Activated effector memory CD4-positive, alpha-beta T cell treated with anti-CD3 and anti-CD28 coated beads, Interleukin-2, amount 50 U/mL, for 16 hours (primary cell): Measurements from ENCODE around the gene ANTXR1.
"Not testable (repeated sequence)": the region's sequence is repeated elsewhere in the genome, so short reads cannot be mapped to it uniquely, and the experiment has no call there.

Experiments
- DNase-seq: peaks from one replicate; pipeline ENCODE4 v3.0.0-alpha.2; 2020

ANTXR1 gene

DNA sequence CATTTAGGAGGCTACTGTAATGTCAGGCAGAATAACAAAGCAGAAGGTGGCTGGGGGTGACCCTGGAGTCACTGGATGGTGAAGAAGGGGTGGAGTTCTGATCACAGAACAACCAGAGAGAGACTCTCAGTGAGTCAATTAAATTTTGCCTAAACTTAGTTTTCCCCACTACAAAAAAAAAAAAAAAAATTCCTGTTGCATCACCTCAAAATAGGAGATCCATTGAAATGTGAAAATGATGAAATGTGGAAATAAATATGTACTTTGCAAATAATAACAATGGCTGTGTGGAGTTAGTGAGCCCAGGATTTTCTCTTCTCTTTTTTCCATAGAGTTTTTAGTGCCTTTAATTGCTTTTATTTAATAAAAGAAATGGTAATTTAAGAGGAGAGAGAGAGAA, 208.5 kb downstream of the ANTXR1 start:
- DNase-seq = no peak

GRCh38 chr2:69221960-69222751, 209.2 kb downstream of the ANTXR1 start:
- DNase-seq = no peak

GRCh38 chr2:69222953-69223658, 210.1 kb downstream of the ANTXR1 start:
- no peak for DNase-seq

DNA sequence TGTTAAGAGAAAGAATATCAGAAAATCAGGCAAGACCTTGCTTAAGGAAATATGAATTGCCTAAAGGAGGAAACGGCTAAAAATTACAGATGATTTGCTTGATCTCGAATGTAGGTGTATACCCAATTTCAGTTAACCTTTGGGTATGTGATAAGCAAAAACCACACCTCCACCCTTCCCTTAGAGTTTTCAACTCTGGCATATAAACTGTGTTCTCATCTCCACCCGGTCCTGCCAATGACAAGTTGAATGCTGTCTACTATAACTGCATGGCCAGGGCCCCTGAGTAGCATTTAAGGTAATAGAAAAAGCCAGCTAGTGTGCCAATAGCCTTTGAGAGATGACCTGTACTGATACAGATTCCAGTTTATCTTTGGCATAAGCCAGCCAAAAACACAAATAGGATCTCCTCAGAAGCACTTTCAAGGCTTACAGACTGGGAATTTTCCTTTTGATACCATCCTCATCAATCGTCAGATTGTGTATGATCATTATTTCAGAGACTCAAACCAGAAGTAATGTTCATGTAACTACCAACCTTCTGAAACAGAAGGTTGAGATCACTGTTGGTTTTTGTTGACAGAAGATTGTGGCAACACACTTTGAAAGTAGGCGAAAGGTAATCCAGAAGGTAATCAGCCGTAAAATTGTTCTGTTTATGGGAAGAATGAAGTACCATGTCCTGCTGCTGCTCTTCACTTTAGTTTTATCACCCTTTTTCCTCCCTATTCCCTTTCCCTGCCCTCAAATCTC, 211.0 kb downstream of the ANTXR1 start:
- no peak for DNase-seq

GRCh38 chr2:69224512-69224837, 211.5 kb downstream of the ANTXR1 start:
- no peak for DNase-seq

GRCh38 chr2:69225933-69226332, 213.0 kb downstream of the ANTXR1 start:
- DNase-seq = no peak

- DNase-seq = no peak
Observed at GRCh38 chr2:69226903-69227302, 213.9 kb downstream of the ANTXR1 start.

GRCh38 chr2:69227716-69228115, 214.7 kb downstream of the ANTXR1 start:
- DNase-seq = no peak

GRCh38 chr2:69230946-69231345, 218.0 kb downstream of the ANTXR1 start:
- not testable (repeated sequence) for DNase-seq

DNA sequence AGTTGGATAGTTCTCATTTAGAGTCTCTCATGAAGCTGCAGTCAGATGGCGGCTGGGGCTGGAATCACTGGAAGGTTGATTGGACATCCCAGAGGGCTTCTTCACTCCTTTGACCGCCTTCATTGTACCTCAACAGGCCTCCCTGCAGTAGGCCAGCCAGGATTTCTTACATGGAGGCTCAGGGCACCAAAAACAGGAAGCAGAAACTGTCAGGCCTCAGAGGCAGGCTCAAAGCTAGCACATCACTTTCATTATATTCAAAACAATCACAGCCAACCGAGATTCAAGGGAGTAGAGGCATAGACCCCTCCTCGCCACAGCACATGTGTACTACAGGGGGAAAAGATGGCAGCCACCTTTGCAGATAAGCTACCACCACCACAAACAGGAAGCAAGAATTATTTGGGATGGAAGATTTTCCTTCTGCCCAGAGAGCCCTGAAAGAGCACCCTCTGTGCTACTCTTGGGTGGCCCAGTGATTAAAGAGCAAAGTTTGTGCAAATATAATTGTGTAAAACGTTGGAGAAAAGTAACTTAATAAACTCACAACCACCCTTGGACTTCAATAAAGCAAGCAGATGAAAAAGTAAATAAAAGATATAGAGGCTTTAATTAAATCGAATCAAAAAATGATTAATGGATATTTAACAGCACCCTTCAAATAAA, 218.8 kb downstream of the ANTXR1 start:
- no peak for DNase-seq

GRCh38 chr2:69235835-69236234, 222.9 kb downstream of the ANTXR1 start:
- DNase-seq = not testable (repeated sequence)

DNA sequence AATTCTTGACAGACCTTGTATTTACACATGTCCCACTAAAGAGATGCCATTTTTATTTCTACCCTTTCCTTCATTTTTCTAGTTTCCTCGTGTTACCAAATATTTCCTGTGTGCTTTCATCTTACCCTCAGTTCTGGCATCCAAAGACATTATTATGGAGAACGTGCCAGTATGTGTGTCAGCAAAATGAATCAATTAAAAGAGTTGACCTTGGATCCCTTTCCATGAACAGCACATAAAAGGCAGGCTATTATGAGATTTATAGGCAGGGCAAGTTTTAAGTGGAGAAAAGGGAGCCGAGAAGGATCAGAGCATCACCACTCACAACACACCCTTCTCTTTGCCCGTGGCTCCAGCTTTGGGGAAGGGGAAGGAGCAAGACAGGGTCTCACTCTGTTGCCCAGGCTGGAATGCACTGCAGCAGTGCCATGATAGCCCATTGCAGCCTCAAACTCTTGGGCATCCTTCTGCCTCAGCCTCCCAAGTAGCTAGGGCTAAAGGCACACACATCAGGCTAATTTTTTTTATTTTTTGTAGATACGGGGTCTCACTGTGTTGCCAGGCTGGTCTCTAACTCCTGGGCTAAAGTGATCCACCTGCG, 224.2 kb downstream of the ANTXR1 start:
- DNase-seq = no peak

DNA sequence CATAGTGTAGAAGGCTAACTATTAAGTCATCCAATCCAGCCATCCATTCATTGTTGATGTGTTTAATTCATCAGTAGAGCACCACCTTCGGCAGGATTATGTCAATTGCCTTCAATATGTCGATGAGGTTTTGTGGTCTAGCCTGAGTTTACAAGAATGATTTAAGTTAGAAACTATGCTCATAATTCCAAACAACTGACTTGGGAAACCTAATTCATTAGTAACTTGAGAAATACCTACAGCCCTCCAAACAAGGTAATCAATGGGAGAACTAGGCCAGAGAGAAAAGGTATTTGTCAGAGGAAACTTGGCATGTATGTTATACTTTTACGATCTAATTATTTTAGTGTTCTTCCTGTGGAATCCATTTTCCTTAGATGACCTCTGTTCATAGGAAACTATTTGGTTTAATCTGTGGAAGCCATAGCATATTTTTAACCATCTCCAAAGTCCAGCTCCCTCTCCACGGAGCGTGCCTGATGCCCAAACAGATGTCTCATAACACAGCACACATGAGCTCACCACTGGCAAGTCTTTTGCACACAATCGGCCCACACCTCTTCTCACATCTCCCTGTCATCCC, 225.6 kb downstream of the ANTXR1 start:
- no peak for DNase-seq

GRCh38 chr2:69241093-69241492, 228.1 kb downstream of the ANTXR1 start:
- DNase-seq = no peak

GRCh38 chr2:69241664-69242514, 228.9 kb downstream of the ANTXR1 start:
- DNase-seq = no peak

GRCh38 chr2:69242651-69243051, 229.7 kb downstream of the ANTXR1 start:
- no peak for DNase-seq

DNA sequence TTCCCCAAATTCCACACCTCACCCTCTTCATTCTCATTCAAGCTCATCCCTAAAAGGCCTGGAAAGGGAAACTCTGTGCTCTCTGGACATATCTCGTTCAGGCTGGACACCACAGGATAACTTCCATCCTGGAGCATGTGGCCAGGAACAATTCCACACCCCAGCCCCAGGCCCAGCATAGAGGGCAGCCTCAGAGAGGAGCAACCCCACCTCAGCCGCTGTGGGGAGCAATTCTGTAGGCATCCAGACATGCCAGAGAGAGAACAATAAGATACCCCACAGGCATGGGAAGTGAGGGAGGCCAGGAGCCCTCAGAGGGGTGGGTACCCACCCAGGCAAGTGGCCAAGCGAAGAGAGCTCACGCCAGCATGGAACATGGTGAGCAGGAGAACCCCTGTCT, 230.7 kb downstream of the ANTXR1 start:
- DNase-seq = no peak

DNA sequence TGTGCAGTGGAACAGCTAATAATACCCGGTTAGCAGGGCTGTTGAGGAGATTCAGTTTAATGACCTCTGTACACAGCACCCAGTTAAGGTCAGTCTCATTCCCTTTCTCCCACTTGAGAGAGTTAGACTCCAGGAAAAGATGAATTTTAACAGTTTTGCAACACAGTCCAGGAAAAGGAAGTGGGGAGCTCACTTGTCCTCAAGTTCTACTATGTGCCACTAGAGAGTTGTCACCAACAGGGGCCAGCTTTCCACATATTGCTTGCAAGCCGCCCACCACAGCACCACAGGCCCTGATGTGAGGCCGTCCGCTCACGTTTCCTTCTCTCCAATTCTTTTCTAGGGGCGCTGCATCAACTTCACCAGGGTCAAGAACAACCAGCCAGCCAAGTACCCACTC, 231.9 kb downstream of the ANTXR1 start:
- no peak for DNase-seq

- no peak for DNase-seq
Observed at GRCh38 chr2:69247583-69247982, 234.6 kb downstream of the ANTXR1 start.

DNA sequence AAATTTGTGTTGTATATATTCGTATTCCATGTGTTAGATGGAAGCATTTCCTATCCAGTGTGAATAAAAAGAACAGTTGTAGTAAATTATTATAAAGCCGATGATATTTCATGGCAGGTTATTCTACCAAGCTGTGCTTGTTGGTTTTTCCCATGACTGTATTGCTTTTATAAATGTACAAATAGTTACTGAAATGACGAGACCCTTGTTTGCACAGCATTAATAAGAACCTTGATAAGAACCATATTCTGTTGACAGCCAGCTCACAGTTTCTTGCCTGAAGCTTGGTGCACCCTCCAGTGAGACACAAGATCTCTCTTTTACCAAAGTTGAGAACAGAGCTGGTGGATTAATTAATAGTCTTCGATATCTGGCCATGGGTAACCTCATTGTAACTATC, 235.3 kb downstream of the ANTXR1 start:
- no peak for DNase-seq

- no peak for DNase-seq
Observed at GRCh38 chr2:69250981-69251380, 238.0 kb downstream of the ANTXR1 start.

DNA sequence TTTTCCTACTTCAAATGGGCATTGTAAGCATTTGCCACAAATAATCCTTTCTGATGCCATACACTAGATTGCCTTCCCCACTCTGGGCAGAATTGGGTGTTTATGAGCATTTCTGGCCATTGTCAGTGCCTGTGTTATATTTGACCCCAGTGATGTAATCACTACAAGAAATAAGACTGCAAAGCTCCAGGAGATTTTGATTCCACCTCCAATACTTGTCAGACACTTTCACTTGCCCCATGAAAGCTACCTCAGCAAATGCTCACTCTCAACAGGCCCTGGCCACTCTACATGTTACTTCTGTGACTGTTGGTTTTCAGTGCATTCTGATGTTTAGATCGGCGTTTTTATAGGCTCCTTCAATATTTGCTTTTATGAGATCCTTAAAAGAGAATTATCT, 239.0 kb downstream of the ANTXR1 start:
- no peak for DNase-seq
